Effector CD8-positive, alpha-beta T cell (primary cell): Measurements from ENCODE around the gene IL1RL1.

ENCODE experiments used
- DNase-seq: peaks from one replicate; lab custom pipeline; 2025; lab: John Stamatoyannopoulos, UW

Gene IL1RL1

GRCh38 chr2:102335871-102336366 is 24.6 kb downstream of the IL1RL1 start:
- DNase-seq = no peak

- DNase-seq = no peak
Observed at GRCh38 chr2:102336502-102336945, 25.2 kb downstream of the IL1RL1 start.

GRCh38 chr2:102337012-102337411 is 25.6 kb downstream of the IL1RL1 start:
- DNase-seq = no peak

- no peak for DNase-seq
Observed at GRCh38 chr2:102337481-102338386, 26.4 kb downstream of the IL1RL1 start.

- DNase-seq = no peak
Observed at GRCh38 chr2:102340778-102341177, 29.4 kb downstream of the IL1RL1 start.

- no peak for DNase-seq
Observed at GRCh38 chr2:102342888-102343287, 31.5 kb downstream of the IL1RL1 start.

GRCh38 chr2:102344397-102344796 is 33.0 kb downstream of the IL1RL1 start:
- no peak for DNase-seq

GRCh38 chr2:102345329-102345920 is 34.1 kb downstream of the IL1RL1 start:
- no peak for DNase-seq

GRCh38 chr2:102346381-102347130 is 35.2 kb downstream of the IL1RL1 start:
- DNase-seq = no peak

GRCh38 chr2:102350137-102350793 is 38.9 kb downstream of the IL1RL1 start:
- no peak for DNase-seq

- peak; percentile 32 for DNase-seq
Observed at GRCh38 chr2:102355526-102356380, 44.4 kb downstream of the IL1RL1 start, which contains the start of gene IL18R1. Gene IL18R1, plus strand, starts transcription at chr2:102355796. Its CDS starts 6,865 bp downstream, at chr2:102362661.

GRCh38 chr2:102356381-102356712 is 45.0 kb downstream of the IL1RL1 start:
- no peak for DNase-seq

- DNase-seq = no peak
Observed at GRCh38 chr2:102356741-102357140, 45.4 kb downstream of the IL1RL1 start.

GRCh38 chr2:102357937-102358336 is 46.6 kb downstream of the IL1RL1 start:
- DNase-seq = no peak

GRCh38 chr2:102358496-102358895 is 47.1 kb downstream of the IL1RL1 start:
- no peak for DNase-seq

- no peak for DNase-seq
Observed at GRCh38 chr2:102359527-102359926, 48.2 kb downstream of the IL1RL1 start.

GRCh38 chr2:102361632-102362241 is 50.4 kb downstream of the IL1RL1 start:
- DNase-seq = no peak

GRCh38 chr2:102365763-102366162 is 54.4 kb downstream of the IL1RL1 start:
- no peak for DNase-seq

GRCh38 chr2:102366406-102367112 is 55.2 kb downstream of the IL1RL1 start:
- DNase-seq = no peak
